ENCODE data around the gene PTAFR.

Gene PTAFR

DNA sequence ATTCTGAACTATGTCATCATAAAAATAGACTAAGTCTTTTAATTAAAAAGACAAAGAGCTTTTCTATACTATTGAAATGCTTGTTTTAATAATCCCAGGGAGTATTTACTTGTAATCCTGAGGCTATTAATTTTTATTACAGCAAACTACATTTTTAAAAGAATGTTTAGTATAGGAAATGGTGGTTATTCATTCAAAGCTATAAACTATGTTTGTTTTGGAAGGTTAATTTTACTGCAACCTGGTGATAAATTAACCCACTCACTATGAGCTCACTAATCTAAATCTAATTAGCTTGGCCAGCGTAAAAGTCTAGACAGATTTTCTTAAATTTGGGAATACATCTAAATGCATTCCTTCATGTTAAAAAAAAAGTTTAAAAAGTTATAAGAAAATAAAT, 74.3 kb downstream of the PTAFR start:
- Histone ChIP-seq H3K27me3 (replicated peaks; ENCODE audit: insufficient read depth, low read length) (no peaks in the 10 kb centered on the region), H3K4me2 (ENCODE audit: low read depth, low read length) (no peak overlapping the region), H4K20me1 (ENCODE audit: insufficient read depth, low read length) (no peaks in the 10 kb centered on the region), H3K27ac (ENCODE audit: low read length) (no peak overlapping the region), H3K79me2 (ENCODE audit: low read length) (no peaks in the 10 kb centered on the region), H3K9me3 (replicated peaks; ENCODE audit: insufficient read depth, low read length) (no peaks in the 10 kb centered on the region), H3F3A (ENCODE audit: insufficient read depth, low read length) (no peaks in the 10 kb centered on the region), H3K4me3 (ENCODE audit: low read length) (no peak overlapping the region), H2AFZ (ENCODE audit: low read length) (no peak overlapping the region), H3K4me1 (ENCODE audit: low read length) (no peaks in the 10 kb centered on the region), H3K9me2 (replicated peaks; ENCODE audit: insufficient read depth, low read length) (no peaks in the 10 kb centered on the region), H3K9ac (ENCODE audit: low read length) (no peak overlapping the region), H3K36me3 (replicated peaks; ENCODE audit: insufficient read depth, low read length) (no peaks in the 10 kb centered on the region)
- no peak for DNase-seq
- no peak for TF ChIP-seq EZH2 (optimal IDR thresholded peaks at IDR 0.05; ENCODE audit: low read depth, low read length)
- TF ChIP-seq, protein P1, sequence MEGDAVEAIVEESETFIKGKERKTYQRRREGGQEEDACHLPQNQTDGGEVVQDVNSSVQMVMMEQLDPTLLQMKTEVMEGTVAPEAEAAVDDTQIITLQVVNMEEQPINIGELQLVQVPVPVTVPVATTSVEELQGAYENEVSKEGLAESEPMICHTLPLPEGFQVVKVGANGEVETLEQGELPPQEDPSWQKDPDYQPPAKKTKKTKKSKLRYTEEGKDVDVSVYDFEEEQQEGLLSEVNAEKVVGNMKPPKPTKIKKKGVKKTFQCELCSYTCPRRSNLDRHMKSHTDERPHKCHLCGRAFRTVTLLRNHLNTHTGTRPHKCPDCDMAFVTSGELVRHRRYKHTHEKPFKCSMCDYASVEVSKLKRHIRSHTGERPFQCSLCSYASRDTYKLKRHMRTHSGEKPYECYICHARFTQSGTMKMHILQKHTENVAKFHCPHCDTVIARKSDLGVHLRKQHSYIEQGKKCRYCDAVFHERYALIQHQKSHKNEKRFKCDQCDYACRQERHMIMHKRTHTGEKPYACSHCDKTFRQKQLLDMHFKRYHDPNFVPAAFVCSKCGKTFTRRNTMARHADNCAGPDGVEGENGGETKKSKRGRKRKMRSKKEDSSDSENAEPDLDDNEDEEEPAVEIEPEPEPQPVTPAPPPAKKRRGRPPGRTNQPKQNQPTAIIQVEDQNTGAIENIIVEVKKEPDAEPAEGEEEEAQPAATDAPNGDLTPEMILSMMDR (IDR thresholded peaks at IDR 0.05; ENCODE audit: low read length), result no peak
- no peak for TF ChIP-seq EZH2phosphoT487 (IDR thresholded peaks at IDR 0.05; ENCODE audit: low read length)

DNA sequence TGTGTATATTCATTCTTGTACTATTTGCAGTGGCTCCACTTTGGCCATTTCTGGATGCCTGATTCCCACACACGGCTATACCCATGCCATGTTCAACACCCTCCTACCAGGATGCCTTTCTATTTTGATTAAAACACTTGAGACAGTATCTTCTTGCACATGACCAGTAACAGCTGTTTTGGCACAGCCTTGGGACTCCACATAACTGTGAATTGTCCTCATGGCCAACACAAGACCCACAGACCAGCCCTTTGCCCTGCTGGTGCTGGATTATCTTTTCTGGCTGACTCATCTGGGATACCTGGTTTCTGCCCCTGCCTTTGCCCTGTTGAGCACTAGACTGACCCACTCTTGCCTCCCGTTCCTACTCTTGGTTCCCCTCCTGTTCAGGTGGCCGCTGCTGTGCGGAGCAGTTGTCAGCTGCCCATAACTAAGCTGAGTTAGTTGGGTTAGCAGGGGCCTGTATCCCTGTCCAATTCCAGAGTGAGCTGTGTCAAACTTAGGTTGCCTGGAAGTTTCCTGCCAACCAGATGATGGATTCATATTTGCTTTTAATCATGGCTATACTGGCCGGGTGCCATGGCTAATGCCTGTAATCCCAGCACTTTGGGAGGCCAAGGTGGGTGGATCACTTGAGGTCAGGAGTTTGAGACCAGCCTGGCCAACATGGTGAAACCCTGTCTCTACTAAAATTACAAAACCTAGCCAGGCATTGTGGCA, 77.3 kb downstream of the PTAFR start:
- TF ChIP-seq EZH2phosphoT487 (IDR thresholded peaks at IDR 0.05; ENCODE audit: low read length), result no peak
- TF ChIP-seq, protein P1 (IDR thresholded peaks at IDR 0.05; ENCODE audit: low read length), result no peak
- H3K27ac ChIP-seq (ENCODE audit: low read length), result no peak overlapping the region
- H3K9ac ChIP-seq (ENCODE audit: low read length), result no peak overlapping the region
- H3F3A ChIP-seq (ENCODE audit: insufficient read depth, low read length), result no peaks in the 10 kb centered on the region
- H3K4me3 ChIP-seq (ENCODE audit: low read length), result no peak overlapping the region
- H4K20me1 ChIP-seq (ENCODE audit: insufficient read depth, low read length), result no peaks in the 10 kb centered on the region
- H3K79me2 ChIP-seq (ENCODE audit: low read length), result no peaks in the 10 kb centered on the region
- H3K4me2 ChIP-seq (ENCODE audit: low read depth, low read length), result no peak overlapping the region
- no peak overlapping the region for H2AFZ ChIP-seq (ENCODE audit: low read length)
- H3K27me3 ChIP-seq (replicated peaks; ENCODE audit: insufficient read depth, low read length), result no peaks in the 10 kb centered on the region
- no peaks in the 10 kb centered on the region for H3K9me3 ChIP-seq (replicated peaks; ENCODE audit: insufficient read depth, low read length)
- H3K36me3 ChIP-seq (replicated peaks; ENCODE audit: insufficient read depth, low read length), result no peaks in the 10 kb centered on the region
- no peaks in the 10 kb centered on the region for H3K9me2 ChIP-seq (replicated peaks; ENCODE audit: insufficient read depth, low read length)
- DNase-seq, result no peak
- no peaks in the 10 kb centered on the region for H3K4me1 ChIP-seq (ENCODE audit: low read length)
